ENCODE measurements around the gene NDUFB7. TPM values are rescaled to one million over a fixed set of nuclear protein-coding genes. Genes with fewer than 3 reads are reported as not detected.

Gene NDUFB7
- total and polyA plus RNA-seq, 3 donors from 2014 or later, result 259 to 493 (median 389) TPM

DNA sequence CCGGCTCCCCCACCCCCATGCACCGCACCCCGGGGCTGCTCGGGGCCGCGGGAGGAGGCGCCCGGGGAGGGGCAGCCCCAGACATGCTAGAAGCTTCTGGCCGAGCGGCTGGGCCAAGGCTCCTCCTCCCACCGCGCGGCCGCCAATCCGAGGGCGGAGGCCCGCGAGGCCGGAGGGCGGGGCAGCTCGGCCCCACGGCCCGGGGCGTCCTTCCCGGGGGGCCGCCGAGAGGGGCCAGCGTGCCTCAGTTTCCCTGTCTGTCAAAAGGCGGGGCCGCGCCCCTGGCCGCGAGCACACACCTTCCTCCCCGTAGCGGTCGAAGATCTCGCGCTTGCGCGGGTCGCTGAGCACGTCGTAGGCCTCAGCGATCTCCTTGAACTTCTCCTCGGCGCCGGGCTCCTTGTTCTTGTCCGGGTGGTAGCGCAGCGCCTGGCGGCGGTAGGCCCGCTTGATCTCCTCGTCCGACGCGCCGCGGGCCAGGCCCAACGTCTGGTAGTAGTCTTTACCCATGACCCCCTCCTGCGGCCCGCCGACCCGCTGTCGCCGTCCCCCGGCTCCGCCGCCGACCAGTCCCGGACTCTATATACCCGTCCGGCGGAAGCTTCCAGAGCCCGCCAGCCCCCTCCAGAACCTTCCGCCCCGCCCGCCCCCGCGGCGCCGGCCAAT lies 53.9 kb downstream of the NDUFB7 start, which contains the start of gene DNAJB1:
TSS of gene DNAJB1 (minus strand) at position 558 of the 666 bp plus-strand sequence. CDS start at position 510, 48 bp downstream.
- WGBS, 2 donors, result 1 to 40% methylated on average over 1 to 71 of the region's 82 CpGs
- H3K4me1 ChIP-seq, result peaks cover 44% of the 10 kb centered on the region
- H3K4me3 ChIP-seq, result peak within 1 kb of the TSS; percentile 89 to 99
- H3K27ac ChIP-seq, result peak within 1 kb of the TSS; percentile 99 to 100
- H3K9me3 ChIP-seq, result no peaks in the 10 kb centered on the region
- DNase-seq, result peak; percentile 84
- intact Hi-C loops (cut with DNase I; ENCODE audit: low total_unique reads), result no loop called here
- H3K27me3 ChIP-seq, result no peaks in the 10 kb centered on the region
- TF ChIP-seq, protein P1, sequence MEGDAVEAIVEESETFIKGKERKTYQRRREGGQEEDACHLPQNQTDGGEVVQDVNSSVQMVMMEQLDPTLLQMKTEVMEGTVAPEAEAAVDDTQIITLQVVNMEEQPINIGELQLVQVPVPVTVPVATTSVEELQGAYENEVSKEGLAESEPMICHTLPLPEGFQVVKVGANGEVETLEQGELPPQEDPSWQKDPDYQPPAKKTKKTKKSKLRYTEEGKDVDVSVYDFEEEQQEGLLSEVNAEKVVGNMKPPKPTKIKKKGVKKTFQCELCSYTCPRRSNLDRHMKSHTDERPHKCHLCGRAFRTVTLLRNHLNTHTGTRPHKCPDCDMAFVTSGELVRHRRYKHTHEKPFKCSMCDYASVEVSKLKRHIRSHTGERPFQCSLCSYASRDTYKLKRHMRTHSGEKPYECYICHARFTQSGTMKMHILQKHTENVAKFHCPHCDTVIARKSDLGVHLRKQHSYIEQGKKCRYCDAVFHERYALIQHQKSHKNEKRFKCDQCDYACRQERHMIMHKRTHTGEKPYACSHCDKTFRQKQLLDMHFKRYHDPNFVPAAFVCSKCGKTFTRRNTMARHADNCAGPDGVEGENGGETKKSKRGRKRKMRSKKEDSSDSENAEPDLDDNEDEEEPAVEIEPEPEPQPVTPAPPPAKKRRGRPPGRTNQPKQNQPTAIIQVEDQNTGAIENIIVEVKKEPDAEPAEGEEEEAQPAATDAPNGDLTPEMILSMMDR (IDR thresholded peaks at IDR 0.05), result peak in 1 of 3 experiments; percentile 23
- TF ChIP-seq POLR2A (IDR thresholded peaks at IDR 0.05), result peak; percentile 94
- H3K36me3 ChIP-seq (ENCODE audit: low read depth, missing control alignments), result no peaks in the 10 kb centered on the region

DNA sequence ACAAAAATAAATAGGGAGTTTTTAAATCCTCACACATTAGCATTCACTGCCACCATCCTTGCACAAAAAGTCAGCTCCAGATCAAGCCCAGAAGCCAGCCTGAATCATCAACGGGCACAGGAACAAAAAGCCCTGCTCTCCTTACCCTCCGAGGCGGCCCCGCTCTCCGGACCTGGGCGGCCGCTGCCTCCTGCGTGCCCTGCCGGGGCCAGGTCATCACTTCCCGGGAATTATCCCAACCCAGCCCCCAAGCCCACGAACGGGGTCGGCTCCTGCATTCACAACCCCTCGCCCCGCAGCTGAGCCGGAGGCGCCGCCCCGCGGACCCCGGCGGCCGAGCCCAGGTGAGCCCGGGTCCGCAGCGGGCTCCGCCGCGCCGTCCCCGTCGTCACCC lies 54.4 kb downstream of the NDUFB7 start:
- Histone ChIP-seq H3K27me3 (no peaks in the 10 kb centered on the region), H3K36me3 (ENCODE audit: low read depth, missing control alignments) (no peaks in the 10 kb centered on the region), H3K4me3 (peak overlapping the region; percentile 89 to 99), H3K9me3 (no peaks in the 10 kb centered on the region), H3K27ac (peak overlapping the region; percentile 99 to 100), H3K4me1 (peaks cover 44% of the 10 kb centered on the region)
- no peak for TF ChIP-seq POLR2A (IDR thresholded peaks at IDR 0.05)
- TF ChIP-seq, protein P1 (IDR thresholded peaks at IDR 0.05), result no peak
- intact Hi-C loops (cut with DNase I; ENCODE audit: low total_unique reads), result no loop called here
- no peak for DNase-seq
- WGBS, 2 donors, result 0 to 2% methylated on average over 18 to 26 of the region's 32 CpGs

DNA sequence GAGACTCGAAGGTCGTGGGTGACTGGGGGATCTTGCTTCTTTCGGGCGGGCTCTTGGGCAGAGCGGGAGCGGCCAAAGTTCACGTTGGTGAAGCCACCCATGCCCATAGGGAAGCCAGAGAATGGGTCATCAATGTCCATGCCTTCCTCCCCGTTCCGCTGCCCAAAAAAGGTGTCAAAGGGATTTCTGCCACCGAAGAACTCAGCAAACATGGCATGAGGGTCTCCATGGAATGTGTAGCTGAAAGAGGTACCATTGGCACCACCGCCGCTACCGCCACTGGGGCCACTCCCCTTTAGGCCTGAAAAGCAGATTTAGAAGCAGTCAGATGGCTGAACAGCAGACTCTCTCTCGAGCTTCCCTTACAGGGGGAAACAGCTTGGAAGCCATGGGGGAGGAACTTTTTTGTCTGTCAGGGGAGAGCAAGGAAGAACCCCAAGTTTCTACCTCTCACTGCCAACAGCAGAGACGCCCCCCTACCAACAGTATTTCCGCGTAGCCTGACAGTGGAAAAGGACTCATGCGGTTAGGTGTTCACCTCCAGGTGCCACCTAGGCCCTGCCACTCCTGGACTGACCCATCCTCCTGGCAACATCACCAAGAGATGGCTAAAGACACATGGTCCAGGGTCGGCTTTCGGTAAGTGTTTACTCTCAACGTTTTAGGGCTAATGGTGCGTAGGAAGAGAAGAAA lies 55.0 kb downstream of the NDUFB7 start:
- intact Hi-C loops (cut with DNase I; ENCODE audit: low total_unique reads), result no loop called here
- 15 to 22% methylated on average over 18 to 22 of the region's 22 CpGs for WGBS, 2 donors
- no peaks in the 10 kb centered on the region for H3K9me3 ChIP-seq
- peak overlapping the region; percentile 99 to 100 for H3K27ac ChIP-seq
- H3K4me3 ChIP-seq, result peak overlapping the region; percentile 89 to 99
- H3K27me3 ChIP-seq, result no peaks in the 10 kb centered on the region
- peaks cover 44% of the 10 kb centered on the region for H3K4me1 ChIP-seq
- no peaks in the 10 kb centered on the region for H3K36me3 ChIP-seq (ENCODE audit: low read depth, missing control alignments)
- no peak for DNase-seq
- TF ChIP-seq, protein P1 (IDR thresholded peaks at IDR 0.05), result no peak
- TF ChIP-seq POLR2A (IDR thresholded peaks at IDR 0.05), result no peak

MicroRNA genes within 50 kb of the gene (microRNA counts, 767-probe panel; counts per million panel counts)
- microRNA hsa-miR-639, result 0 to 152 counts per million in 2 donors

Small RNAs within 50 kb of the gene (microRNA-seq; reads per million reads assigned to microRNA genes)
- 1.4 reads per million in 2 donors for gene MIR639 (ENCODE audit: borderline number of aligned reads in 2 of 2, borderline replicate concordance in 1 of 2)

Small RNAs within 50 kb of the gene (small RNA-seq; reads per million reads assigned to genes)
- gene RN7SL842P, result 0 reads per million in 2 donors

Other genes starting within 250 kb of the NDUFB7 start
- 10 to 100 TPM in 1 of 2 donors, 1 to 10 TPM in 1; 8.7 to 14.6 TPM for gene ADGRE5, start 190.6 kb downstream of the NDUFB7 start, total RNA-seq
- gene ADGRE5, start 190.6 kb downstream of the NDUFB7 start, polyA plus RNA-seq (ENCODE audit: insufficient read depth, low read depth, low replicate concordance), result 21.2 TPM
- 100 to 1,000 TPM; 218 to 295 TPM for gene DDX39A, start 152.7 kb downstream of the NDUFB7 start, total RNA-seq
- 323 TPM for gene DDX39A, start 152.7 kb downstream of the NDUFB7 start, polyA plus RNA-seq (ENCODE audit: insufficient read depth, low read depth, low replicate concordance)
- 100 to 1,000 TPM; 204 to 259 TPM for gene PKN1, start 138.8 kb downstream of the NDUFB7 start, total RNA-seq
- 116 TPM for gene PKN1, start 138.8 kb downstream of the NDUFB7 start, polyA plus RNA-seq (ENCODE audit: insufficient read depth, low read depth, low replicate concordance)
- 1 to 10 TPM; 1.4 to 1.5 TPM for gene PTGER1, start 96.7 kb downstream of the NDUFB7 start, total RNA-seq
- gene PTGER1, start 96.7 kb downstream of the NDUFB7 start, polyA plus RNA-seq (ENCODE audit: insufficient read depth, low read depth, low replicate concordance), result 0.22 TPM
- gene GIPC1, start 75.9 kb downstream of the NDUFB7 start, total RNA-seq, result 10 to 100 TPM; 55.0 to 57.5 TPM
- 47.8 TPM for gene GIPC1, start 75.9 kb downstream of the NDUFB7 start, polyA plus RNA-seq (ENCODE audit: insufficient read depth, low read depth, low replicate concordance)
- gene DNAJB1, start 53.7 kb downstream of the NDUFB7 start, total RNA-seq, result 100 to 1,000 TPM; 185 to 245 TPM
- 386 TPM for gene DNAJB1, start 53.7 kb downstream of the NDUFB7 start, polyA plus RNA-seq (ENCODE audit: insufficient read depth, low read depth, low replicate concordance)
- gene TECR, start 42.5 kb downstream of the NDUFB7 start, total RNA-seq, result 100 to 1,000 TPM; 164 to 192 TPM
- 418 TPM for gene TECR, start 42.5 kb downstream of the NDUFB7 start, polyA plus RNA-seq (ENCODE audit: insufficient read depth, low read depth, low replicate concordance)
- gene CLEC17A, start 11.0 kb upstream of the NDUFB7 start, total RNA-seq, result 1 to 10 TPM in 1 of 2 donors, under 1 TPM in 1; 0.56 to 1.3 TPM
- gene CLEC17A, start 11.0 kb upstream of the NDUFB7 start, polyA plus RNA-seq (ENCODE audit: insufficient read depth, low read depth, low replicate concordance), result 1.4 TPM
- gene ADGRE3, start 102.8 kb upstream of the NDUFB7 start, total RNA-seq, result under 1 TPM; 0.19 to 0.31 TPM
- gene ADGRE3, start 102.8 kb upstream of the NDUFB7 start, polyA plus RNA-seq (ENCODE audit: insufficient read depth, low read depth, low replicate concordance), result 0.46 TPM
- gene ZNF333, start 118.0 kb upstream of the NDUFB7 start, total RNA-seq, result 10 to 100 TPM; 42.4 to 48.7 TPM
- 24.2 TPM for gene ZNF333, start 118.0 kb upstream of the NDUFB7 start, polyA plus RNA-seq (ENCODE audit: insufficient read depth, low read depth, low replicate concordance)
- gene ADGRE2, start 206.5 kb upstream of the NDUFB7 start, total RNA-seq, result 1 to 10 TPM in 1 of 2 donors, under 1 TPM in 1; 0.71 to 1.6 TPM
- gene ADGRE2, start 206.5 kb upstream of the NDUFB7 start, polyA plus RNA-seq (ENCODE audit: insufficient read depth, low read depth, low replicate concordance), result 0.58 TPM

Measured in testis (tissue), 3 donors.